B cell (primary cell): Measurements from ENCODE around the gene TNIP1.

ENCODE experiments used
- CTCF ChIP-seq: fragments of 200-600 bp; IDR thresholded peaks from one replicate; pipeline ENCODE4 v1.8.0; 2022; ENCODE audit warnings: antibody characterized with exemption, mild to moderate bottlenecking
- EZH2 ChIP-seq: IDR thresholded peaks from 2 replicates; pipeline ENCODE4 v1.6.1; 2012; ENCODE audit warnings: borderline replicate concordance, low read depth, mild to moderate bottlenecking, moderate library complexity, low read length; ENCODE audit not compliant: insufficient read depth, poor library complexity, severe bottlenecking

- TF ChIP-seq CTCF, result no peak
- TF ChIP-seq EZH2, result no peak
Measured at GRCh38 chr5:151085517-151086041, 4.7 kb upstream of the TNIP1 start.
